Calu3 (cell line): ENCODE results near the gene DCLK2. TPM values are rescaled to one million over a fixed set of nuclear protein-coding genes. Genes with fewer than 3 reads are reported as not detected.

Experiments used
- BruUV-seq: library from RNA; stranded (reverse); fragments of 400-500 nt; replicated peaks from 2 replicates; lab custom pipeline; 2021; lab: Mats Ljungman, UMichigan
- CTCF ChIA-PET: fragments of 300-600 bp; sonication (Branson Sonifier 250); formaldehyde crosslinking; loops from one replicate; lab custom pipeline; 2022; ENCODE audit warnings: antibody characterized with exemption; lab: Charles Lee
- DNase-seq: peaks from one replicate; pipeline ENCODE4 v3.0.0; 2022
- H3K27ac Mint-ChIP-seq: one replicate; pipeline ENCODE4 v1.8.0; 2022; ENCODE audit warnings: mixed read lengths; ENCODE audit not compliant: unreplicated experiment
- H3K27me3 Mint-ChIP-seq: one replicate; pipeline ENCODE4 v1.8.0; 2022; ENCODE audit warnings: mixed read lengths; ENCODE audit not compliant: unreplicated experiment
- H3K36me3 Mint-ChIP-seq: one replicate; pipeline ENCODE4 v1.8.0; 2022; ENCODE audit warnings: mild to moderate bottlenecking, moderate library complexity, mixed read lengths; ENCODE audit not compliant: insufficient read depth, unreplicated experiment
- H3K4me1 Mint-ChIP-seq: one replicate; pipeline ENCODE4 v1.8.0; 2022; ENCODE audit warnings: mild to moderate bottlenecking, low read depth, mixed read lengths; ENCODE audit not compliant: unreplicated experiment
- H3K4me3 Mint-ChIP-seq: one replicate; pipeline ENCODE4 v1.8.0; 2022; ENCODE audit warnings: mild to moderate bottlenecking, low read depth, moderate library complexity, mixed read lengths; ENCODE audit not compliant: unreplicated experiment
- H3K9me3 Mint-ChIP-seq: one replicate; pipeline ENCODE4 v1.8.0; 2022; ENCODE audit warnings: low read depth, mixed read lengths; ENCODE audit not compliant: unreplicated experiment
- CTCF ChIP-seq: fragments of 200-600 bp; IDR thresholded peaks from one replicate; pipeline ENCODE4 v1.8.0; 2022; ENCODE audit warnings: antibody characterized with exemption; ENCODE audit not compliant: unreplicated experiment
- intact Hi-C: fragments of 100-400 bp; cut with micrococcal nuclease; formaldehyde crosslinking; loops from one replicate; pipeline ENCODE4 v1.10.0; 2022; ENCODE audit not compliant: unreplicated experiment
- total RNA-seq: library from RNA; stranded (reverse); gene quantifications from 2 replicates; pipeline ENCODE4 v1.2.3, GENCODE V29; 2022

Gene DCLK2
- total RNA-seq, 1 experiment from 2014 or later: 0.31 TPM

- no peaks in the 10 kb centered on the region for H3K4me1 Mint-ChIP-seq
- no peak for TF ChIP-seq CTCF
- no peaks in the 10 kb centered on the region for H3K36me3 Mint-ChIP-seq
- H3K27ac Mint-ChIP-seq: no peak overlapping the region
- H3K9me3 Mint-ChIP-seq: no peaks in the 10 kb centered on the region
- CTCF ChIA-PET: no interaction called here
- peaks cover 11% of the 10 kb centered on the region for H3K27me3 Mint-ChIP-seq
- BruUV-seq: no TSS peak
- intact Hi-C loops: no loop called here
- H3K4me3 Mint-ChIP-seq: no peak overlapping the region
- DNase-seq: no peak
Observed at GRCh38 chr4:150045410-150045809, 32.8 kb upstream of the DCLK2 start.

- Mint-ChIP-seq H3K4me1 (no peaks in the 10 kb centered on the region), H3K27ac (no peak overlapping the region), H3K9me3 (no peaks in the 10 kb centered on the region), H3K36me3 (no peaks in the 10 kb centered on the region), H3K27me3 (no peaks in the 10 kb centered on the region), H3K4me3 (no peak overlapping the region)
- BruUV-seq: no TSS peak
- DNase-seq: no peak
- no peak for TF ChIP-seq CTCF
- CTCF ChIA-PET: interaction anchor here (0.6 kb wide), 1 partner anchor 42 kb away, joined by 4 read pairs; no protein-coding TSS in a partner anchor
- intact Hi-C loops: no loop called here
Observed at GRCh38 chr4:150046728-150047217, 31.5 kb upstream of the DCLK2 start.

GRCh38 chr4:150047546-150047945 lies 30.7 kb upstream of the DCLK2 start:
- DNase-seq: no peak
- intact Hi-C loops: no loop called here
- no peak overlapping the region for H3K4me3 Mint-ChIP-seq
- TF ChIP-seq CTCF: no peak
- H3K4me1 Mint-ChIP-seq: no peaks in the 10 kb centered on the region
- no peaks in the 10 kb centered on the region for H3K27me3 Mint-ChIP-seq
- BruUV-seq: no TSS peak
- no peaks in the 10 kb centered on the region for H3K9me3 Mint-ChIP-seq
- H3K27ac Mint-ChIP-seq: no peak overlapping the region
- no peaks in the 10 kb centered on the region for H3K36me3 Mint-ChIP-seq
- CTCF ChIA-PET: interaction anchor here (0.6 kb wide), 1 partner anchor 43 kb away, joined by 4 read pairs; no protein-coding TSS in a partner anchor

GRCh38 chr4:150049682-150050081 lies 28.6 kb upstream of the DCLK2 start:
- H3K9me3 Mint-ChIP-seq: no peaks in the 10 kb centered on the region
- CTCF ChIA-PET: no interaction called here
- no peak for TF ChIP-seq CTCF
- no peak for DNase-seq
- H3K36me3 Mint-ChIP-seq: no peaks in the 10 kb centered on the region
- no TSS peak for BruUV-seq
- no peak overlapping the region for H3K4me3 Mint-ChIP-seq
- no peaks in the 10 kb centered on the region for H3K4me1 Mint-ChIP-seq
- no peaks in the 10 kb centered on the region for H3K27me3 Mint-ChIP-seq
- intact Hi-C loops: no loop called here
- H3K27ac Mint-ChIP-seq: no peak overlapping the region
